Measurements from ENCODE around the gene FOSL1. TPM values are rescaled to one million over a fixed set of nuclear protein-coding genes. Genes with fewer than 3 reads are reported as not detected.

FOSL1 gene
- total RNA-seq, 2 donors from 2014 or later: 18.7 to 24.8 TPM

Other genes starting within 250 kb of the FOSL1 start
- 100 to 1,000 TPM in 1 of 2 donors, 10 to 100 TPM in 1; 82.5 to 150 TPM for gene RELA, start 237.5 kb downstream of the FOSL1 start, total RNA-seq
- 10 to 100 TPM; 75.6 to 88.8 TPM for gene KAT5, start 188.1 kb downstream of the FOSL1 start, total RNA-seq
- gene RNASEH2C, start 179.6 kb downstream of the FOSL1 start, total RNA-seq: 10 to 100 TPM; 57.4 to 92.9 TPM
- gene AP5B1, start 119.4 kb downstream of the FOSL1 start, total RNA-seq: 10 to 100 TPM; 17.2 to 21.9 TPM
- gene OVOL1, start 113.3 kb downstream of the FOSL1 start, total RNA-seq: under 1 TPM in 1 of 2 donors, not detected in 1; 0.98 TPM
- gene SNX32, start 66.4 kb downstream of the FOSL1 start, total RNA-seq: 1 to 10 TPM; 1.6 to 6.6 TPM
- 1,000 to 10,000 TPM in 1 of 2 donors, 100 to 1,000 TPM in 1; 682 to 1,566 TPM for gene CFL1, start 42.2 kb downstream of the FOSL1 start, total RNA-seq
- gene MUS81, start 40.0 kb downstream of the FOSL1 start, total RNA-seq: 10 to 100 TPM; 65.2 to 77.2 TPM
- 10 to 100 TPM; 11.5 to 76.3 TPM for gene EFEMP2, start 27.6 kb downstream of the FOSL1 start, total RNA-seq
- 10 to 100 TPM in 1 of 2 donors, 1 to 10 TPM in 1; 5.4 to 23.6 TPM for gene CTSW, start 20.6 kb downstream of the FOSL1 start, total RNA-seq
- 100 to 1,000 TPM in 1 of 2 donors, 10 to 100 TPM in 1; 75.8 to 102 TPM for gene FIBP, start 11.9 kb downstream of the FOSL1 start, total RNA-seq
- 10 to 100 TPM; 21.0 to 37.2 TPM for gene CCDC85B, start 9.7 kb downstream of the FOSL1 start, total RNA-seq
- gene C11orf68, start 18.7 kb upstream of the FOSL1 start, total RNA-seq: 10 to 100 TPM; 20.9 to 30.1 TPM
- gene DRAP1, start 19.0 kb upstream of the FOSL1 start, total RNA-seq: 10 to 100 TPM; 85.3 to 94.5 TPM
- gene TSGA10IP, start 45.1 kb upstream of the FOSL1 start, total RNA-seq: not detected
- gene SART1, start 61.3 kb upstream of the FOSL1 start, total RNA-seq: 10 to 100 TPM; 44.7 to 51.3 TPM
- 10 to 100 TPM; 47.6 to 66.3 TPM for gene EIF1AD, start 101.8 kb upstream of the FOSL1 start, total RNA-seq
- gene BANF1, start 102.1 kb upstream of the FOSL1 start, total RNA-seq: 100 to 1,000 TPM; 158 to 245 TPM
- gene CST6, start 111.6 kb upstream of the FOSL1 start, total RNA-seq: under 1 TPM in 1 of 2 donors, not detected in 1; 0.37 TPM
- gene CATSPER1, start 126.1 kb upstream of the FOSL1 start, total RNA-seq: 1 to 10 TPM in 1 of 2 donors, not detected in 1; 2.1 TPM
- under 1 TPM in 1 of 2 donors, not detected in 1; 0.45 TPM for gene GAL3ST3, start 148.8 kb upstream of the FOSL1 start, total RNA-seq
- 100 to 1,000 TPM; 201 to 237 TPM for gene SF3B2, start 152.0 kb upstream of the FOSL1 start, total RNA-seq
- gene PACS1, start 169.9 kb upstream of the FOSL1 start, total RNA-seq: 100 to 1,000 TPM in 1 of 2 donors, 10 to 100 TPM in 1; 84.5 to 105 TPM

All from activated T-helper 17 cell treated with anti-CD3 and anti-CD28 coated beads, Interleukin-2, amount 50 U/mL, for 72 hours (primary cell).